ENCODE results near the gene ZNF506. TPM values are rescaled to one million over a fixed set of nuclear protein-coding genes. Genes with fewer than 3 reads are reported as not detected.

ZNF506 gene
- 9.6 and 11.1 TPM in 2 replicates for total RNA-seq

DNA sequence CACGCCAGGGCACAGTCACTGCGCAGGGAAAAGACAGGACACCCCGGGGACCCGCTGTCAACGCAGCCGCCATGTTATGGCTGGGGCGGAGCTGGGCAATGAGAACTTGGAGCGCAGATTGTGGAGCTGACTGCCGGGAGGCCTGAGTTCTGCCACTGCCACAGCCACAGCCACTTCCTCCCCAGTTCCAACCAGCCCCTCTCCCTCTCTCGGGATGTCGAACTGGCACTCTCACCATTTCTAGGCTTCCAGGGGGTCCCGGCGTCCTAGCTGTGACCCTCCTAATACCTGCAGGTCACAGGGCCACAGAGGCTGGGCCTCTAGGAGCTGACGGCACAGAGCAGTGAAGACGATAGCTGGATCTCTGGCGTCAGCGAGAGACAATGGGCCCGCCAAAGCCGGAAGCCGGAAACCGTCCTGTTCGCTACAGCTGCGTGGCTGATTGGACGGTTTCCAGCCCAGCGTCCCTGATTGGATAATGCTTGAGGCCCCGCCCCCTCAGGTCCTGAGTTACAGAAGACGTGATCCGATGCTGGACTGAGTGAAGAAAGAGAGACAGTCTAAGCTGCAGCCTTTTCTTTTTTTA is at the start of gene ZNF506:
Gene ZNF506, minus strand, starts transcription at position 385 of the 586 bp plus-strand sequence. Its CDS starts 147 bp downstream, at position 238.

DNA sequence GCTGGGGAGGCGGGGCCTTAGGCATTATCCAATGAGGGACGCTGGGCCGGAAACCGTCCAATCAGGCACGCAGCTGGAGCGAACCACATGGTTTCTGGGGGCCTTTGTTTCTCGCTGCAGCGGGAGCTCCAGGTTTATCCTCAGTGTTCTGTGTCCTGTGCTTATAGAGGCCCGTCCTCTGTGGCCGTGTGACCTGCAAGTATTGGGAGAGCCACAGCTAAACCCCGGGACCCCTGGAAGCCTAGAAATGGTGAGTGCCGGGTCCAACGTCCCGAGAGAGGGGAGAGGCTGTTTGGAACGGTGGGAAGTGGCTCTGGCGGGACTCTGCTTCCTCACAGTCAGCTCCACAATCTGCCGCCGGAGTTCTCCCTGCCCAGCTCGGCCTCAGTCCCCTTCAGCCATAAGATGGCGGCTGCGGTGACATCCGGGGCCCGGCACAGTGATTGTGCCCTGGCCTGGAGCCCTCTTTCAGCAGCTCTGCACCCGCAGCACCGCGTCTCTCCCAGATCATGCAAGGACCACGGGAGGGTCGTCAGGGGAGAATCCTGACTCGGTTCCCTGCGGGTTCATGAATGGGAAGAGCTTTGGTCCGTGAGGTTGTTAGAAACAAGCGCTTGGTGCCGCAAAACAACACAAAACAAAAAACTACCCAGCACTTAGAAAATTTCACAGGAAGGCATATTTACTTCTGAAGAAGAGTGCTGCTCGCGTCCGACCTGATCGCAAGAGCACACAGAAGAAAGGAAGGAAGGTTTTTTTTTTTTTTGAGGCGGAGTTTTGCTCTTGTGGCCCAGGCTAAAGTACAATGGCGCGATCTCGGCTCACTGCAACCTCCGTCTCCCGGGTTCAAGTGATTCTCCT is 44.4 kb upstream of the ZNF506 start, which contains the start of gene ZNF253:
Gene ZNF253, plus strand, starts transcription at position 133 of the 861 bp plus-strand sequence. Its CDS starts 115 bp downstream, at position 248.

Other genes with a start within 250 kb of the ZNF506 start
- gene PBX4, start 203.1 kb downstream of the ZNF506 start, total RNA-seq = 0.21 and 0.96 TPM in 2 replicates
- 4.9 and 6.3 TPM in 2 replicates for gene LPAR2, start 193.5 kb downstream of the ZNF506 start, total RNA-seq
- 6.0 and 6.6 TPM in 2 replicates for gene GMIP, start 178.1 kb downstream of the ZNF506 start, total RNA-seq
- 112 and 135 TPM in 2 replicates for gene ATP13A1, start 158.1 kb downstream of the ZNF506 start, total RNA-seq
- gene ZNF101, start 152.9 kb downstream of the ZNF506 start, total RNA-seq = 10.0 and 10.8 TPM in 2 replicates
- 4.1 and 4.5 TPM in 2 replicates for gene ZNF14, start 88.6 kb downstream of the ZNF506 start, total RNA-seq
- 2.9 and 4.5 TPM in 2 replicates for gene ZNF253, start 44.1 kb upstream of the ZNF506 start, total RNA-seq
- gene ZNF93, start 79.2 kb upstream of the ZNF506 start, total RNA-seq = 2.1 and 7.5 TPM in 2 replicates
- gene ZNF682, start 217.8 kb upstream of the ZNF506 start, total RNA-seq = 0.48 and 3.0 TPM in 2 replicates

Data from tracheal epithelial cell (primary cell).